T-helper 22 cell (primary cell): ENCODE measurements around the gene KLC3.

Source experiments
- DNase-seq: peaks from one replicate; pipeline ENCODE4 v3.0.0-alpha.2; 2020; ENCODE audit warnings: low read depth

KLC3 gene

DNA sequence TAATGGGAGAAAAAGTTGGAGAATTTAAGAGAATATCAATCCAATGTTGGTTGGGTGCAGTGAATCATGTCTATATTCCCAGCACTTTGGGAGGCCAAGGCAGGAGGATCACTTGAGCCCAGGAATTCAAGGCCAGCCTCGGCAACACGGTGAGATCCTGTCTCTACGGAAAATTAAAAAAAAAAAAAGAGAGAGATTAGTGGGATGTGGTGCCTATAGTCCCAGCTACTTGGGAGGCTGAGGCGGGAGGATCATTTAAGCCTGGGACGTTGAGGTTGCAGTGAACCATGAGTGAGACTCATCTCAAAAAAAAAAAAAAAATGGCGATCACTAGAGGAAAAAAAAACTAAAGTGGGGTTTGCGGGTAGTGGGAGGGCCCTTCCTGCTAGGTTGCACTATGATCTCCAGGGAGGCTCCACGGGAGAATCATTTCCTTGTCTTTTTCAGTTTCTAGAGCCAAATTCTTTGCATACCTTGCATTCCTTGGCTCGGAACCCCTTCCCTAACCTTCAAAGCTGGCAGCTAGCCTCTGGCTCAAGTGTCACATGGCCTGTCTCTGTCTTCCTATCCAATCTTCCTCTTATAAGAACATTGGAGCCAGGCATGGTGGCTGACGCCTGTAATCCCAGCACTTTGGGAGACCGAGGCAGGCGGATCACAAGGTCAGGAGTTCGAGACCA, 35.6 kb downstream of the KLC3 start:
- no peak for DNase-seq

DNA sequence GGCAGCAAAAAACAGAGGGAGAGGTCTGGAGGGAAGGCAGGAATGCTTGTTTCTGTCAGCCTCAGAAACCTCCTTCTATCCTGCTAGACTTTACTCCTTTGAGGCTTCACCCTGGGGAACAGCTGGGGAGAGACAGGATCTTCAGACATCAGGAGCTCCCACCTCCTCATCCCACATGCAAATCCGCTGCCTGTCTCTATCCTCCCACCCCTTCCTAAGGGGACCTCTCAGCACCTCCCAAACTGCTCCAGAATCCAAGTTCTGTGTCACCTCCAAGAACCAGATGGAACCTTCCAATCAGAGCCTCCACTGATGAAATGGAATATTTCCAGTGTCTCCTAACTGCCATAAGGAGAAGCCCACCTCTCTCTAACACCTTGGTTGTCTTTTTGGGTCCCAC, 39.6 kb downstream of the KLC3 start:
- no peak for DNase-seq

DNA sequence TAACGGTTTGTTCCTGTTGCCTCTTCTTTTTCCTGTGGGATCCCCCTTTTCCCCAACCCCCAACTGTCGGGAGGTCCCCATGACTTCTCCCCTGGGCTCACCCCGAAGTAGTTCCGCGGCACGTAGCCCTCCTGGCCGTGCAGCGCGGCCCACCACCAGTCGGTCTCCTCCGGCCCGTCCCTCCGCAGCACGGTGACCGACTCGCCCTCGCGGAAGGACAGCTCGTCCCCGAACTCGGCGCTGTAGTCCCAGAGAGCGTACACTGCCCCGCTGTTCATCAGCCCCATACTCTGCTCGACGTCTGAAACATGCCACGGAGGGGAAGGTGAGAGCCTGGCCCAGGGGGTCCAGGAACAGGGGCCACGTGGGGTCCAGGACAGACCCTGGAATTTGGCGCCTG, 41.9 kb downstream of the KLC3 start:
- no peak for DNase-seq

DNA sequence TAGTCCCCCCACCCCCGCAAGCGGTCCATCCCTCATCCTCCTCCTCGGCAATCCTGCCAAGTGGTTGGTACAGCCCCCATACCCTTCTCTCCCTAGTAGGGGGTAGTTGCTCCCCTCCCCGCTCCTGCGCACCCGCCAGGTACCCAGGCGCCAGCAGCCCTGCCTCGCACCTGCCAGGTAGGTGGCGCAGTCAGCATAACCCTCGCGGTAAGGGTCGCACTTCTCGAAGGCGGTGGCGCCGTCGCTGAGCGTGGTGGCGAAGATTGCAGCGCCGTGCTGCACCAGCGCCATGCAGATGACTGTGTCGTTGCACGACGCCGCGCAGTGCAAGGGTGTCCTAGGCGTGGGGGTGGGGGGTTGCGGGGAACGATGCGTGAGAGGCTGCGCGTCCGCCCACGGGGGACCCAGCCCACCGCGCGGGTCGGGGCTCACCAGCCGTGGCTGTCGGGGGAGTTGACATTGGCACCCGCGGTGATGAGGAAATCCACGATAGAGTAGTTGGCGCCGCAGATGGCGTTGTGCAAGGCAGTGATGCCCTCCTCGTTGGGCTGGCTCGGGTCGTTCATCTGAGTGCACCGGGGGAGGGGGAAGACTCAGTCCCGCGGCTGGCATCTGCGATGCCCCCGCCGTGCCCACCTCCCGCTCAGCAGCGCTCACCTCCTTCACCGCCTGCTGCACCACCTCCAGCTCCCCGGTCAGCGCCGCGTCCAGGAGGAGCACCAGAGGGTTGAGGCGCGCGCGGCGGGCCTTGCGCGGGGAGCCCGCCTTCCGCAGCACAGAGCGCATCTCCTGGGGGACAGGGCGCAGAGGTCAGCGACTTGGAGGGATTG, 45.1 kb downstream of the KLC3 start:
- no peak for DNase-seq

DNA sequence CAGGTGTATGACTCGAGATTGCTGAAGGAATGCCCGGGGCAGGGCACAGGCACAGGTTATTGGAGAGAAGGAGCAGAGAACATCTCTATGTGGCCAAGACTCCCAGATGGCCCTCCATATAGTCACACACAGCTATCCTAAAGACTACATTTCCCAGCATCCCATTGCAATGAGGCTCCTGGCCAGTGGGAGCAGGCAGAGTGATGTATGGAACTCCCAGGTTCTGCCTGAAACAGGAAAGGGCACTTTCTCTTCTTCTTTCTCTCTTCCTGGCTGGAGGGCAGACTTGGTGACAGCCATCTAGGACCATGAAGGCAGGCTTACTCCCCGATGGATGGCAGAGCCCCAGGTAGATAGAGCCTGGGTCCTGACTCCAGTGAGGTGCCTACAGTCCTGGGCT, 50.8 kb downstream of the KLC3 start:
- no peak for DNase-seq

DNA sequence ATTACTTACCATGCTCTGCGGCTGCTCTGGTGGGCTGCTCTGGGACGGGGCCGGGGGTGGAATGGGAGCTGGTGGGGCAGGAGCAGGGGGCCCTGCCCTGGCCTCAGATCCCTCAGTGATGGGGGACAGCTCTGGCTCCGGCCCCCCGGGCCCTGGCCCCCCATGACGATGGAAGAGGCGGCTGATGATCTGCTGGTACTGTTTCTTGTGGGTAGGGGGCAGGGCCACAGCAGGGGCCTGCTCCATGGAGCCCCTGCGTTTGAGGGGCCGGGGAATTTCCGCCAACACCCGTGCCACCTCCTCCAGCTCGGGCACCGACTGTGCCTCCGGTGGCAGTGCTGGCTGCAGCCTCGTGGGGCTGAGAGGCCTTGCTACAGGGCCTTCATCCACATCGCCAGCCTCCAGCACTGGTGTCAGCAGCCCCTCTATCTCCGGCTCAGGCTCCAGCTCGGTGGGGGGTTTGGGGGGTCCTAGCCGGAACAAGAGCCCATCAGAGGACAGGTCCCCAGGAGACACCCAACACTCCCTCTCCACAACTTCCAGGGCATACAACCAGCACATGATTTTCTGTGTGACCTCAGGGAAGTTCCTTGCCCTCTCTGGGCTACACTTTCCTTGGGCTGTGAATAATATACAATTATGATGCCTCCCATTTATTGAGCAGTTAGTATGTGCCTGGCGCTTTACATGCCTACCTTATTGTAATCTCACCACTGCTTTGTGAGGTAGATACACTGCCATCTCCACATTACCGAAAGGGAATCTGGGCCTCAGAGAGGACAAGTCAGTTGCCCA, 51.5 kb downstream of the KLC3 start:
- no peak for DNase-seq

DNA sequence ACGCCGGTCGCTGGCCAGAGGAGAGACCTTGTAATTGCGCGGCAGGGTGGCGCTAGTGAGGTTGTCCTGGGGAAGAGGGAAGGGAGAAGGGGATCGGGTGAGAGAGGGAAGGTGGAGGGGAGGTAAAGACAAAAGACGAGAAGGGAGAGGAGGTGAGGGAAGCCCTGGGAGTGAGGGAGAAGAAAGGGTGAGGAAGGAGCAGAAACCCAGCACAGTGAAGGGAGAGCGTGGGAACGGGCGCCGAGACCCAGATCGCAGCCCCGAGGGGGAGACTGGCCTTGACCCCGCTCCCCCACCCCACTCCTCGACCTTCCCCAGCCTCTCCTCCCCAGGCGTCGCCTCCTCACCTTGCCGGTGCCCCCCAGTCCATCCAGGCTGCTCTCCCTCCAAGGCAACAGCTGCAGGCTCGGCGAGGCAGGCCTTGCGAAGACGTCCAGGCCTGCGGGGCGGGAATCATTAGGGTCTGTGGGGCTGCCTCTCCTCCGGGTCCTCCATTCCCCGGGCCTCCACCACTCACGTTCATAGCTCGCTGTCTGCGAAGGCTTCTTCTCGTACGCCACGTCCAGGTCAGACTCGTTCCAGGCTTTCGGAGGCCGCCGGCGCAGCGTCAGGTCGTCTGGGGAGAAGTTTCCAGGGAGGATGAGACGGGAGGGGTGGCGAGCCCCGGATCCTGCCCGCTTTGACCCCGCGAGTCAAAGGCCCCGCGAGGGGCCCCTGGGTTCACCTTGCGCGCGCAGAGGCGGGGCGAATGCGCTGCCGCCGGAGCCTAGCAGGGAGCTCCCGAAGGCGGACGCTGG, 55.5 kb downstream of the KLC3 start:
- DNase-seq = no peak

DNA sequence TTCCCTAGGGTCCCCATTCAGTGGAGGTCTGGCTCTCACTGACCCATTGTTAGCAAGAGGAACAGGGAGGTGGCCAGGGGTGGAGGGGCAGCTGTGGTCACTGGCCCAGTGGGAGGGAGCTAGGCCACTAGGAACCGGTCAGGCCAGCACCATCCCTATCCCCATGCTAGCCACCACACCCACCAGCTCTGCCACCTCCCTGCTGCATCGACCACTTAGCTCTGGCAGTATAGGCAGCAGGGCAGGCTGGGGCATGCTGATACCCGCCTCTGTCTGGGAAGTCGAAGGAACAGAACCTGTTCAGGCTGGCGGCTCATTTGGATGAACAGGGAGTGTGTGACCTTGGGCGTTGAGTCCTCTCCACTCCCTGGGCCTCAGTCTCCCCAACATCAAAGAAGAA, 59.6 kb downstream of the KLC3 start:
- no peak for DNase-seq
